NB4 (cell line): ENCODE results near the gene AOAH.

Source experiments
- MAX ChIP-seq: IDR thresholded peaks from 2 replicates; pipeline ENCODE4 v1.6.1; 2011; ENCODE audit warnings: low read depth, low read length
- POLR2A ChIP-seq: IDR thresholded peaks from 2 replicates; pipeline ENCODE4 v1.6.1; 2011; ENCODE audit warnings: mild to moderate bottlenecking; ENCODE audit not compliant: insufficient read length; ENCODE audit errors: extremely low read depth
- TF ChIP-seq, protein P1 (sequence below): IDR thresholded peaks from one replicate; pipeline ENCODE4 v1.5.1; 2012; ENCODE audit warnings: low read depth, low read length

- TF ChIP-seq, protein P1, sequence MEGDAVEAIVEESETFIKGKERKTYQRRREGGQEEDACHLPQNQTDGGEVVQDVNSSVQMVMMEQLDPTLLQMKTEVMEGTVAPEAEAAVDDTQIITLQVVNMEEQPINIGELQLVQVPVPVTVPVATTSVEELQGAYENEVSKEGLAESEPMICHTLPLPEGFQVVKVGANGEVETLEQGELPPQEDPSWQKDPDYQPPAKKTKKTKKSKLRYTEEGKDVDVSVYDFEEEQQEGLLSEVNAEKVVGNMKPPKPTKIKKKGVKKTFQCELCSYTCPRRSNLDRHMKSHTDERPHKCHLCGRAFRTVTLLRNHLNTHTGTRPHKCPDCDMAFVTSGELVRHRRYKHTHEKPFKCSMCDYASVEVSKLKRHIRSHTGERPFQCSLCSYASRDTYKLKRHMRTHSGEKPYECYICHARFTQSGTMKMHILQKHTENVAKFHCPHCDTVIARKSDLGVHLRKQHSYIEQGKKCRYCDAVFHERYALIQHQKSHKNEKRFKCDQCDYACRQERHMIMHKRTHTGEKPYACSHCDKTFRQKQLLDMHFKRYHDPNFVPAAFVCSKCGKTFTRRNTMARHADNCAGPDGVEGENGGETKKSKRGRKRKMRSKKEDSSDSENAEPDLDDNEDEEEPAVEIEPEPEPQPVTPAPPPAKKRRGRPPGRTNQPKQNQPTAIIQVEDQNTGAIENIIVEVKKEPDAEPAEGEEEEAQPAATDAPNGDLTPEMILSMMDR: no peak
- no peak for TF ChIP-seq POLR2A
- TF ChIP-seq MAX: no peak
These were observed 67.1 kb downstream of the AOAH start for GRCh38 chr7:36657036-36657660.
